Fibroblast of the aortic adventitia (primary cell): ENCODE data around the gene SH3PXD2A. TPM values are rescaled to one million over a fixed set of nuclear protein-coding genes. Genes with fewer than 3 reads are reported as not detected.

Source experiments
- DNase-seq: peaks from one replicate; pipeline ENCODE4 v3.0.0-alpha.2; 2010; ENCODE audit warnings: low read depth
- H3K4me3 ChIP-seq: 2 replicates; pipeline ENCODE4 v1.5.1; 2011; ENCODE audit warnings: low read depth, mild to moderate bottlenecking, control low read depth, low read length, moderate library complexity
- CTCF ChIP-seq: IDR thresholded peaks from 2 replicates; pipeline ENCODE4 v1.5.1; 2011; ENCODE audit warnings: mild to moderate bottlenecking, low read length, control low read depth, inconsistent platforms; ENCODE audit not compliant: insufficient read depth
- total RNA-seq: library from RNA; depleted of rRNA; stranded (reverse); fragments of >200 nt; gene quantifications from 2 replicates; pipeline ENCODE4 v1.2.3, GENCODE V29; 2012; ENCODE audit warnings: low replicate concordance

Gene SH3PXD2A
- total RNA-seq, 1 donor, result 20.4 TPM

DNA sequence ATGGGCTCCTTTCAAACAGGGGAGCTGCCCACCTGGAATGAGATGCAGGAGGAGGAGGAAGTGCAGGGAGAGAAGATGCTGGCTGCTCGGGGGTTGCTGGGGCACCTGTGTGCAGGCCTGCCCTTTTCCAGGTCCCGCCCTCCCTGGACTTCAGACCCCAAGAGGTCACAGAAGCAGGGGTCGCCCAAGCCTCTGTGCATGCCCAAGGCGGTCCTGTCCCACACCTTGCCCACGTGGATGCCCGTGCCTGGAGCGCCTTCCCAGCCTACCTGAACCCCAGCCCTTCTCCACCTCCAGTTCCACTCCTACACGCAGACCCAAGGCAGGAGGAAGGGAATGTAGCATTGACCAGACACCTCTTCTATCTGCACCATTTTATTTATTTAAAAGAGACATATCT lies 71.3 kb downstream of the SH3PXD2A start:
- no peak for TF ChIP-seq CTCF
- no peak for DNase-seq
- no peak overlapping the region for H3K4me3 ChIP-seq

GRCh38 chr10:103783681-103784080 lies 71.7 kb downstream of the SH3PXD2A start:
- no peak for DNase-seq
- TF ChIP-seq CTCF, result no peak
- H3K4me3 ChIP-seq, result no peak overlapping the region

- H3K4me3 ChIP-seq, result no peak overlapping the region
- peak; percentile 43 for TF ChIP-seq CTCF
- DNase-seq, result peak; percentile 92
These were observed 73.9 kb downstream of the SH3PXD2A start for GRCh38 chr10:103781329-103782061.

DNA sequence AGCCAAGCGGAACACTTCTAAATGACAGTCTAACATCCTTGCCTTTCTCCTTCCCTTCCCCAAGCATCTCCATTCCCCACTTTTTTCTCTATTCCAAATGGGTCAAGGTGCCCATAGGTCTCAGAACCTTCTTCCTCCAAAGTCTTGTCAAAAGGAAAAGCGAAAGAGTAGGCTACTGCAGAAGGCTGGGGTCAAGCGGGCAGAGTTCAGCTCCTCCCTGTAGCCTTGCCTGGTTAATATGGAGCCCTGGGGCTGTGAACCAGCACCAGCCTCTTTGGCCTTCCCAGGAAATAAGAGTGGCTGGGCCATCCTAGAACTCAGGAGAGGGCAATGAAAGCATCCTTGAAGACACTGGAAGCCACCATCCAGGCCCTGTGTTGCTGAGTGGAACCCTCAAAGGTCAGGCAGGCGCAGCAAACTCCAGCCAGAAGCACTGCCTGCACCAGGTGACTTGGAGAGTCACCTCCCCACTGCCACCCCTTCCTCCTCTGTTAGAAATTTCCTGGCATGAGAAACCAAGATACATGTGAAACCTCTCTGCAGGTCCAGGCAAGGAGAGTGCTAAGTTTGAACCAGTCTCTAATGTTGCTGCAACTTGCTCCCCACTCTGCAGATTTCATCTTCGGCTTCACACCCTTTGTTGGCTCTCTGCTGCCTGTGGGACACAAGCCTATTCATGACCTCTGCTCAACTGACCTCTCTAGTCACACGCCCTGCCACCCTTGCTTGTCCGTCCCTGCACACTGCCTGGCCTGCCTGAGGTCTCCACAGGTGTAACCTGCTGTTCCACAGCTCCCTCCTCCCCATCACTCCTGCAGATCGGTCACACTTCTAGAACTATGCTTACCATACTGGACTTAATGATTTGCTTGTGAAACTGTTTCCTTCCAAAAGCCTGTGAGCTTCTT lies 74.9 kb downstream of the SH3PXD2A start:
- no peak for DNase-seq
- no peak for TF ChIP-seq CTCF
- no peak overlapping the region for H3K4me3 ChIP-seq

DNA sequence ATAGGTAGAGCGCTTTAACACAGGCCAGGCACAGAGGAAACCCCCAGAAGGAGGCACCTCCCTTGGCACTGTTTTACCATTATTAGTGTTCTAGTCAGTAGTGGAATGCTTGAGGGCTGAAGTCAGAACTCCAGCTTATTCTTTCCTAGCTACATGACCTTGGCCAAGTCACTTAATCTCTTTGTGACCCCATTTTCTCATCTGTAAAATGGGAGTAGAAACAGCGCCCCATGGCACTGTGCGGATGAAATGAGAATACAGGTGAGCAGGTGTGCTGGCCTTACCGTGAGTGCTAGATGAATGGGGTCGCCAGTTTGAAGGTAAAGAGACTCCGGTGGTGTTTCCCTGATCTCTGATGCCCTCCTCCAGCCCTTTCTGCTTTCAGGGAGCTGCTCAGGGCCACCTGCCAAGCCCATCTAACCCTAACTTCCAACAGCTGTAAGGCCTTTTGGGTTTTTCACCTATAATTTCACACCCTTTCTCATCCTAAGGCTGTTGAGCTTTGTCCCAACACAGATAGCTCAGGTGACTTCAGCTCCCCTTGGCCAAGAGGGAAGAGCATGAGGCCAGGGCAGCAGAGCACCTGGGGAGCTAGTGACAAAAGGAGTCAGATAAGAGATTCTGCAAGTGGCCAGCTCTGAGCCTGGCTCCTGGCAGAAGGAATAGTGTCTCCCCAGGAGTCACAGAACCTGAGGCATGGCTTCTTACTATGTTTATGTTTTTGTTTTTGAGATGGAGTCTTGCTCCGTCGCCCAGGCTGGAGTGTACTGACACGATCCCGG lies 76.8 kb downstream of the SH3PXD2A start:
- H3K4me3 ChIP-seq, result no peak overlapping the region
- DNase-seq, result no peak
- TF ChIP-seq CTCF, result no peak

DNA sequence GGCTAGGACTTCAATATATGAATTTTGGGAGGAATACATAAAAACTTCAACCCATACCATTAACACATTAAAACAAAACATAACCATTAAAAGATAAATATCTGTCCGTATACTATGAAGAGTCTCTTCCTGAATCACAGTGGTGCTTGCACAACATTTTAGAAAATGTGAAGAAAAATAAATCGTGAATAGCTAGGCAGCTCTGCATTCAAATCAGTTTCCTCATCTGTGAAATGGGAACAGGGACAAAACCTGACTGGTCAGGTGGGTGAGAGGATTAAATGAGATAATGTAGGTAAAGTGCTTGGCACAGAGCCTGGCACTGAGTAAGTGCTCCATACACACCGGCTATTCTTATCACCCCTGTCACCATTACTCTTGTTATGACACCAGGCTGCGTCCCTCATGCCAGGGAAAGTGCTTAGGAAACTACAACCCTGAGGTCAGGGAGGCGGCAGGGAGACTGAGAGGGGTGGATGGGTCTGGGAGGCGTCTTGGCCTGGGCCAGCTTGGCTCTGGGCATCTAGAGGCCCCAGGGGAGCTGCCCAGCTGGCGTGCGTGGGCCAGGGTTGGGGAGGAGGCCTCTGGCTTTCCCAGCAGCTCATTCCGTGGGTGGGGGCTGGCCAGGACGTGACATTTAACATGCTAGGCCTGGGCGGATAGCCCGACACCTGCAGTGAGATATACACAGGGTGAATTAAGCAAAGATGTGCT lies 78.3 kb downstream of the SH3PXD2A start:
- H3K4me3 ChIP-seq, result no peak overlapping the region
- peak; percentile 58 for DNase-seq
- no peak for TF ChIP-seq CTCF
